Hepatocyte (in vitro differentiated cells): ENCODE measurements around the gene CTSC. TPM values are rescaled to one million over a fixed set of nuclear protein-coding genes. Genes with fewer than 3 reads are reported as not detected.

Experiments
- DNase-seq: peaks from one replicate; pipeline ENCODE4 v3.0.0-alpha.2; 2016; ENCODE audit warnings: low spot score
- H2AFZ ChIP-seq: fragments of 200-600 bp; sonication (generic); 2 replicates; pipeline ENCODE4 v1.6.0; 2016; ENCODE audit warnings: antibody characterized with exemption, mild to moderate bottlenecking
- H3K27ac ChIP-seq: fragments of 200-600 bp; sonication (generic); 2 replicates; pipeline ENCODE4 v1.5.1; 2016; ENCODE audit warnings: mild to moderate bottlenecking
- H3K27me3 ChIP-seq: fragments of 200-600 bp; sonication (generic); 2 replicates; pipeline ENCODE4 v1.6.1; 2016
- H3K36me3 ChIP-seq: fragments of 200-600 bp; sonication (generic); replicated peaks from 2 replicates; pipeline ENCODE4 v1.5.1; 2016; ENCODE audit warnings: low read depth; ENCODE audit not compliant: insufficient read depth
- H3K4me1 ChIP-seq: fragments of 200-600 bp; sonication (generic); 2 replicates; pipeline ENCODE4 v1.5.1; 2016; ENCODE audit warnings: mild to moderate bottlenecking, moderate library complexity; ENCODE audit not compliant: insufficient read depth
- H3K4me2 ChIP-seq: fragments of 200-600 bp; sonication (generic); 2 replicates; pipeline ENCODE4 v1.6.0; 2016
- H3K4me3 ChIP-seq: fragments of 200-600 bp; sonication (generic); 2 replicates; pipeline ENCODE4 v1.5.1; 2016; ENCODE audit warnings: mild to moderate bottlenecking
- H3K79me2 ChIP-seq: fragments of 200-600 bp; sonication (generic); 2 replicates; pipeline ENCODE4 v1.6.0; 2017; ENCODE audit warnings: mild to moderate bottlenecking
- H3K9me2 ChIP-seq: fragments of 200-600 bp; sonication (generic); replicated peaks from 2 replicates; pipeline ENCODE4 v1.6.0; 2017; ENCODE audit warnings: mild to moderate bottlenecking; ENCODE audit not compliant: insufficient read depth
- H3K9me3 ChIP-seq: fragments of 200-600 bp; sonication (generic); 2 replicates; pipeline ENCODE4 v1.5.1; 2016; ENCODE audit warnings: low read depth, mild to moderate bottlenecking
- H4K20me1 ChIP-seq: fragments of 200-600 bp; sonication (generic); 2 replicates; pipeline ENCODE4 v1.6.0; 2016; ENCODE audit warnings: mild to moderate bottlenecking; ENCODE audit not compliant: insufficient read depth, poor library complexity, severe bottlenecking
- EZH2 ChIP-seq: fragments of 200-600 bp; sonication (generic); IDR thresholded peaks from 2 replicates; pipeline ENCODE4 v1.6.1; 2016; ENCODE audit warnings: antibody characterized with exemption, mild to moderate bottlenecking, borderline replicate concordance
- EZH2phosphoT487 ChIP-seq: fragments of 200-600 bp; sonication (generic); IDR thresholded peaks from one replicate; pipeline ENCODE4 v1.6.1; 2018; ENCODE audit warnings: antibody characterized with exemption, mild to moderate bottlenecking, low read depth, moderate library complexity; ENCODE audit not compliant: unreplicated experiment, severe bottlenecking
- WGBS: methylation state at CpG from one replicate; pipeline ENCODE4 v1.1.6; 2016; ENCODE audit warnings: low lambda C conversion rate; ENCODE audit errors: missing lambda C conversion rate; 5-methylcytosine and 5-hydroxymethylcytosine counted together
- polyA plus RNA-seq: library from polyadenylated mRNA; unstranded; fragments of >200 nt; fragmentation: Nextera tagmentation; extraction: Ambion mirVana; gene quantifications from 2 replicates; pipeline ENCODE4 v1.2.1, GENCODE V29; 2016
- total RNA-seq: library from RNA; depleted of rRNA; stranded (reverse); fragments of >200 nt; gene quantifications from 2 replicates; pipeline ENCODE4 v1.2.3, GENCODE V29; 2014
- TF ChIP-seq, protein P1 (sequence below): fragments of 200-600 bp; sonication (generic); IDR thresholded peaks from 2 replicates; pipeline ENCODE4 v1.5.1; 2016; ENCODE audit warnings: antibody characterized with exemption, mild to moderate bottlenecking; ENCODE audit not compliant: poor library complexity

Gene CTSC
- total and polyA plus RNA-seq, 2 experiments from 2014 or later: 178 to 187 TPM

DNA sequence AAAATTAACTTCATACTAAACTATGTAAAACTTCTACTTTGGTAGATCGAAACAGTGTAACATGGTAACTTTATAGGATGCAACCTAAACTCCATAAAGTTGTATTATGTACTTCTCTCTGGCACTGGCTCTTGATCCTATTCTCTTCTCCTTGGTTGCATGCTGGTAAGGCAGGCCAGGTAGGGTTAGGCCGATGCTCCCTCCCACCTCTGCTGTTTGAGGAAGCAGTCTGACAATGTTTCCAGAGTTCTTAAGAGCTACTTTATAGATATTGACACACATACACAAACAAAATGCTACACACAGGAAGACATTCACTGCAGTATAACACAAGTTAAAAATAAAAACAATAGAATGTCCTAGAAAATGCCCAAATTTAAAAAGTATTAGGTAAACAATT, 22.5 kb downstream of the CTSC start:
- no peak overlapping the region for H3K4me2 ChIP-seq
- no peaks in the 10 kb centered on the region for H3K9me2 ChIP-seq
- H3K4me1 ChIP-seq: peaks cover 7% of the 10 kb centered on the region
- H3K4me3 ChIP-seq: no peak overlapping the region
- DNase-seq: no peak
- H3K9me3 ChIP-seq: no peaks in the 10 kb centered on the region
- 88% methylated on average over 2 of the region's 2 CpGs for WGBS
- H2AFZ ChIP-seq: no peak overlapping the region
- no peaks in the 10 kb centered on the region for H4K20me1 ChIP-seq
- no peaks in the 10 kb centered on the region for H3K27me3 ChIP-seq
- no peak overlapping the region for H3K27ac ChIP-seq
- TF ChIP-seq EZH2phosphoT487 (no peak), EZH2 (no peak)
- TF ChIP-seq, protein P1, sequence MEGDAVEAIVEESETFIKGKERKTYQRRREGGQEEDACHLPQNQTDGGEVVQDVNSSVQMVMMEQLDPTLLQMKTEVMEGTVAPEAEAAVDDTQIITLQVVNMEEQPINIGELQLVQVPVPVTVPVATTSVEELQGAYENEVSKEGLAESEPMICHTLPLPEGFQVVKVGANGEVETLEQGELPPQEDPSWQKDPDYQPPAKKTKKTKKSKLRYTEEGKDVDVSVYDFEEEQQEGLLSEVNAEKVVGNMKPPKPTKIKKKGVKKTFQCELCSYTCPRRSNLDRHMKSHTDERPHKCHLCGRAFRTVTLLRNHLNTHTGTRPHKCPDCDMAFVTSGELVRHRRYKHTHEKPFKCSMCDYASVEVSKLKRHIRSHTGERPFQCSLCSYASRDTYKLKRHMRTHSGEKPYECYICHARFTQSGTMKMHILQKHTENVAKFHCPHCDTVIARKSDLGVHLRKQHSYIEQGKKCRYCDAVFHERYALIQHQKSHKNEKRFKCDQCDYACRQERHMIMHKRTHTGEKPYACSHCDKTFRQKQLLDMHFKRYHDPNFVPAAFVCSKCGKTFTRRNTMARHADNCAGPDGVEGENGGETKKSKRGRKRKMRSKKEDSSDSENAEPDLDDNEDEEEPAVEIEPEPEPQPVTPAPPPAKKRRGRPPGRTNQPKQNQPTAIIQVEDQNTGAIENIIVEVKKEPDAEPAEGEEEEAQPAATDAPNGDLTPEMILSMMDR: no peak
- no peaks in the 10 kb centered on the region for H3K36me3 ChIP-seq
- H3K79me2 ChIP-seq: peaks cover 11% of the 10 kb centered on the region

- Histone ChIP-seq H3K9me3 (no peaks in the 10 kb centered on the region), H2AFZ (no peak overlapping the region), H3K4me1 (peaks cover 3% of the 10 kb centered on the region), H3K27me3 (no peaks in the 10 kb centered on the region), H3K9me2 (no peaks in the 10 kb centered on the region), H3K4me3 (no peak overlapping the region), H3K79me2 (peaks cover 9% of the 10 kb centered on the region), H3K27ac (no peak overlapping the region), H3K4me2 (no peak overlapping the region), H4K20me1 (no peaks in the 10 kb centered on the region), H3K36me3 (no peaks in the 10 kb centered on the region)
- DNase-seq: no peak
- TF ChIP-seq EZH2: no peak
- no peak for TF ChIP-seq EZH2phosphoT487
- TF ChIP-seq, protein P1: no peak
- WGBS: 74% methylated on average over 2 of the region's 2 CpGs
Measured at GRCh38 chr11:88313441-88313840, 24.1 kb downstream of the CTSC start.

DNA sequence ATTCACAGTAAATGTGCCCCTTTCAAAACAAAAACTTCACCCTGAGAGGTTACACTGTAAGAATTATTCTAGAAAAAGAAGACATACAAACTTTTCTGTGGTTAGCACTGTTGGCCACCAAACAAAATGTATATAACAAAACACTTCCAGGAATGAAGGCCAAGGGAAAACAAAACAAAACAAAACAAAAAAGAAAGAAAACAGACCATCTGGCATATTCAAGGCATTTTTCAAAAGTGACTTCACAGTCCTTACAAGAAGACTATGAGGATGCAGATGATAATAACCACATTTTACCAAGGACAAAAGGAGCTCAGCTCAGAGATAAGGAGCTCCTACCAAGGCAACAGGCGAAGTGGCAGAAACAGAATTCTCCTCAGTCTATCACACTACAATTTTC, 24.9 kb downstream of the CTSC start:
- no peaks in the 10 kb centered on the region for H3K9me3 ChIP-seq
- H3K36me3 ChIP-seq: no peaks in the 10 kb centered on the region
- H3K27ac ChIP-seq: no peak overlapping the region
- peaks cover 3% of the 10 kb centered on the region for H3K4me1 ChIP-seq
- H3K4me3 ChIP-seq: no peak overlapping the region
- TF ChIP-seq EZH2phosphoT487 (no peak), EZH2 (no peak)
- TF ChIP-seq, protein P1: no peak
- WGBS: 0% methylated on average over 1 of the region's 1 CpG
- H3K4me2 ChIP-seq: no peak overlapping the region
- peaks cover 9% of the 10 kb centered on the region for H3K79me2 ChIP-seq
- DNase-seq: no peak
- H2AFZ ChIP-seq: no peak overlapping the region
- no peaks in the 10 kb centered on the region for H3K27me3 ChIP-seq
- H3K9me2 ChIP-seq: no peaks in the 10 kb centered on the region
- H4K20me1 ChIP-seq: no peaks in the 10 kb centered on the region

GRCh38 chr11:88310246-88310645, 27.3 kb downstream of the CTSC start:
- no peak overlapping the region for H2AFZ ChIP-seq
- H3K36me3 ChIP-seq: no peaks in the 10 kb centered on the region
- H3K4me2 ChIP-seq: no peak overlapping the region
- H3K4me1 ChIP-seq: peaks cover 3% of the 10 kb centered on the region
- no peaks in the 10 kb centered on the region for H3K9me2 ChIP-seq
- H4K20me1 ChIP-seq: no peaks in the 10 kb centered on the region
- no peak overlapping the region for H3K4me3 ChIP-seq
- TF ChIP-seq, protein P1: no peak
- no peak for TF ChIP-seq EZH2
- TF ChIP-seq EZH2phosphoT487: no peak
- no peaks in the 10 kb centered on the region for H3K27me3 ChIP-seq
- DNase-seq: no peak
- no peaks in the 10 kb centered on the region for H3K9me3 ChIP-seq
- WGBS: 72% methylated on average over 1 of the region's 1 CpG
- peaks cover 4% of the 10 kb centered on the region for H3K79me2 ChIP-seq
- no peak overlapping the region for H3K27ac ChIP-seq
